ENCODE measurements around the gene SHB.

DNA sequence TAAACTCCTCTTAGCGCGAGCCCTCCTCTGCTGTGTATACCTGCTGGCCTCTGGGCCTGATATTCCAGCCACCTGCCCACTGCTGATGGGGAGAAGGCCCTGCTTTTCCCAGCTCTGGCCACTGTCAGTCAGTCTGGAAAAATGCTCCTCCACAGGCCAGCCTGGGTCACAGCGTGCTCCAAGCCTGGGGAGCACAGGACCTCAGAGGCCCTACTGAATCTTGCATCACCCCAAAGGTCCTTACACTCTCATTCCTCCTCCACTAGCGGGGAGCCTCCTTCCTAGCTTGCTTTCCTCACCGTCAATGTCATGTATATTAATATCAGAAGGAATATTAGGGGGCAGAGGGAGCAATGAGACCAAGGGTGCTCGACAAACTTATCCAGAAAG lies 73.7 kb downstream of the SHB start:
- TF ChIP-seq CTCF (IDR thresholded peaks at IDR 0.05) (no peak), POLR2AphosphoS5 (IDR thresholded peaks at IDR 0.05) (no peak), POLR2A (IDR thresholded peaks at IDR 0.05) (no peak), EP300 (IDR thresholded peaks at IDR 0.05) (no peak)
